H1 (cell line): ENCODE measurements around the gene SH2D2A. TPM values are rescaled to one million over a fixed set of nuclear protein-coding genes. Genes with fewer than 3 reads are reported as not detected.

Experiments used
- BACH1 ChIP-seq: IDR thresholded peaks from 2 replicates; pipeline ENCODE4 v1.6.1; 2012; ENCODE audit warnings: low read length, improper control_type of control experiment
- BCL11A ChIP-seq, 2 experiments: IDR thresholded peaks; one replicate each; pipeline ENCODE4 v1.6.1; 2011; ENCODE audit warnings: low read depth in 2 of 2, low read length in 2 of 2, mild to moderate bottlenecking in 2 of 2
- CBX8 ChIP-seq: fragments of 300-800, 300-1000 bp; sonication (generic); IDR thresholded peaks from 2 replicates; pipeline ENCODE4 v1.7.1; 2016; ENCODE audit warnings: low read depth, low read length, borderline replicate concordance
- CREB1 ChIP-seq: IDR thresholded peaks from 2 replicates; pipeline ENCODE4 v1.6.1; 2012; ENCODE audit warnings: inconsistent platforms
- CTBP2 ChIP-seq: IDR thresholded peaks from 2 replicates; pipeline ENCODE4 v1.7.0; 2011; ENCODE audit warnings: borderline replicate concordance, mild to moderate bottlenecking, moderate library complexity, mixed read lengths, low read length; ENCODE audit not compliant: insufficient read depth, insufficient read length
- HDAC2 ChIP-seq, 2 experiments: fragments of 300-600 bp in 1 of 2; sonication (generic) in 1 of 2; IDR thresholded peaks; 2 replicates each; pipeline ENCODE4 v1.6.1; 2011 to 2012; ENCODE audit warnings: low read depth in 2 of 2, low read length in 2 of 2, mild to moderate bottlenecking in 2 of 2, moderate library complexity in 2 of 2, borderline replicate concordance in 1 of 2, inconsistent platforms in 1 of 2
- HDAC6 ChIP-seq: IDR thresholded peaks from one replicate; pipeline ENCODE4 v1.7.1; 2012; ENCODE audit warnings: low read depth, mild to moderate bottlenecking, inconsistent platforms, low read length, moderate library complexity
- KDM4A ChIP-seq: IDR thresholded peaks from one replicate; pipeline ENCODE4 v1.7.1; 2012; ENCODE audit warnings: low read depth, mild to moderate bottlenecking, moderate library complexity, low read length, inconsistent platforms; ENCODE audit not compliant: severe bottlenecking
- KDM5A ChIP-seq: fragments of 200-600 bp; IDR thresholded peaks from 2 replicates; pipeline ENCODE4 v1.7.1; 2012; ENCODE audit warnings: mild to moderate bottlenecking, low read length, inconsistent platforms, mixed read lengths
- PHF8 ChIP-seq: fragments of 200-600 bp; sonication (generic); conservative IDR thresholded peaks from 2 replicates; pipeline ENCODE4 v1.7.1; 2012; ENCODE audit warnings: low read depth, mild to moderate bottlenecking, inconsistent platforms, low read length, moderate library complexity
- POLR2AphosphoS5 ChIP-seq: IDR thresholded peaks from 2 replicates; pipeline ENCODE4 v1.6.1; 2011; ENCODE audit warnings: low read depth, low read length
- RAD21 ChIP-seq, 2 experiments: IDR thresholded peaks in 1 of 2; conservative IDR thresholded peaks in 1 of 2; 2 replicates each; pipeline ENCODE4 v1.6.1; 2011; ENCODE audit warnings: low read depth in 2 of 2, low read length in 2 of 2, improper control_type of control experiment in 1 of 2, inconsistent platforms in 1 of 2, mild to moderate bottlenecking in 1 of 2, moderate library complexity in 1 of 2
- RNF2 ChIP-seq: fragments of 200-900, 300-1000 bp; sonication (generic); IDR thresholded peaks from 2 replicates; pipeline ENCODE4 v1.7.1; 2016; ENCODE audit warnings: borderline replicate concordance, low read depth, mild to moderate bottlenecking, antibody characterized with exemption, low read length; ENCODE audit not compliant: poor library complexity, severe bottlenecking; ENCODE audit errors: missing control alignments
- RXRA ChIP-seq: IDR thresholded peaks from 2 replicates; pipeline ENCODE4 v1.6.1; 2011; ENCODE audit warnings: low read depth, mild to moderate bottlenecking, low read length, moderate library complexity; ENCODE audit not compliant: insufficient read depth
- SAP30 ChIP-seq: fragments of 300-600 bp; sonication (generic); IDR thresholded peaks from 2 replicates; pipeline ENCODE4 v1.7.1; 2012; ENCODE audit warnings: low read length, moderate library complexity, mild to moderate bottlenecking, inconsistent platforms; ENCODE audit not compliant: insufficient read depth, insufficient replicate concordance
- SIRT6 ChIP-seq: IDR thresholded peaks from one replicate; pipeline ENCODE4 v1.7.1; 2012; ENCODE audit warnings: low read length, inconsistent platforms
- SP2 ChIP-seq: IDR thresholded peaks from 2 replicates; pipeline ENCODE4 v1.6.1; 2012; ENCODE audit warnings: mild to moderate bottlenecking, low read length, inconsistent platforms
- TAF1 ChIP-seq: IDR thresholded peaks from 2 replicates; pipeline ENCODE4 v1.6.1; 2011; ENCODE audit warnings: mild to moderate bottlenecking, low read depth, low read length
- TAF7 ChIP-seq: optimal IDR thresholded peaks from 2 replicates; pipeline ENCODE3; 2011; ENCODE audit warnings: low read depth, mild to moderate bottlenecking, inconsistent platforms, low read length, moderate library complexity, borderline replicate concordance
- TCF12 ChIP-seq: IDR thresholded peaks from 2 replicates; pipeline ENCODE4 v1.6.1; 2011; ENCODE audit warnings: low read depth, mild to moderate bottlenecking, low read length
- TEAD4 ChIP-seq: IDR thresholded peaks from 2 replicates; pipeline ENCODE4 v1.6.1; 2012; ENCODE audit warnings: low read depth, low read length, inconsistent platforms, mixed read lengths
- polyA plus RNA-seq, 7 experiments: library from polyadenylated mRNA; depleted of rRNA in 3 of 7; stranded (reverse) in 5 of 7; unstranded in 2 of 7; fragments of >200 nt in 5 of 7; fragments of 200-250 nt in 2 of 7; gene quantifications; 1 replicate in 5 of 7; 2 replicates in 1 of 7; 4 replicates in 1 of 7; pipeline versions ENCODE4 v1.2.1 to v1.2.3, GENCODE V29; 2011 to 2013; ENCODE audit warnings: missing spikeins in 2 of 7, mixed read lengths in 2 of 7
- total RNA-seq: library from RNA; stranded (reverse); fragmentation: NEBNext Ultra II Directional; extraction: Animal tissue kit (Norgen Biotek cat#: 25700); gene quantifications from 2 replicates; pipeline ENCODE4 v1.2.1, GENCODE V29; 2021
- TF ChIP-seq, protein P1 (sequence below): IDR thresholded peaks from 2 replicates; pipeline ENCODE4 v1.6.1; 2011; ENCODE audit warnings: low read length, improper control_type of control experiment

Gene SH2D2A
- total and polyA plus RNA-seq, 2 of the 8 experiments (the other 6 are each of a cell fraction or from before 2014, with no cell fraction given) = 3.3 to 7.9 TPM

DNA sequence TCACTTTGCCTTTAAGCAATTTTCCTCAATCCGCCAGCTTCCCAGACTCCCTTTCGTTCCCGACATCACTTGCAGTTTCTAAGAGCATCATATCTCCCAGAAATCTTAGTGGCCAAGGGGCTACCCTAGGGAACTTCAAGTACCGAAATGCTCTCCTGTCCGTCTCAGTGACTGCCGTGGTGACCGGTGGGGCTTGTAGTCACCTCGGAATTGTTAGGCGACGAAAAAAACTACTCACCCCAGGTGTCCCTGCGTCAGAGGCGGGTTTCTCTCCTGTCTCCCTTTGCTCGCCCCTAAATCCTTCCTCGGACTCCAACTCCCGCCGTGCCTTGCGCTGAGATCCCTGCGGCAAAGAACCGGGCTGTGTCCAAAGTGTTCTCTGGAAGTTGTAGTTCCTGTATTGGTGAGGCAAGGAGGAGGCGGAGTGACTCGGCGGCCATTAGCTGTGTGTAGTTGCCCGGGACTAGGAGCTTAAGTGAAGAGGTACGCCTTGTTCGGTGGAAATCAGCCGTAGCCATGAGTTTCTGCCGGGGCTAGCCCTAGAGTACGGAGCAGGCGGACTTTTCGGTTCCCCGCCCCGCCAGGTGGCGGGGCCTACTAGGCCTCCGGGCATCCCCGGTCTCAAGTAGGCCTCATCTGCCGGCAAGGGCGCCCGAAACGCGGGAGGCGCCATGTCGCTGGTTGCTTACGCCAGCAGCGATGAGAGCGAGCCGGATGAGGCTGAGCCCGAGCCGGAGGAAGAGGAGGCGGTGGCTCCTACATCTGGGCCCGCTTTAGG lies 49.4 kb downstream of the SH2D2A start, which contains the start of gene PRCC (continued):
- TF ChIP-seq KDM4A (peak; percentile 15), BACH1 (no peak), CBX8 (no peak), RAD21 (IDR thresholded peaks at IDR 0.05 in 1 of 2, conservative IDR thresholded peaks at IDR 0.05 in 1 of 2; ENCODE audit: low read depth in 2 of 2, low read length in 2 of 2) (no peak), SP2 (no peak), BCL11A (IDR thresholded peaks at IDR 0.05; ENCODE audit: low read depth in 2 of 2, low read length in 2 of 2) (no peak), RXRA (no peak), PHF8 (peak; percentile 99), CTBP2 (peak; percentile 35), POLR2AphosphoS5 (peak; percentile 82), TEAD4 (no peak), HDAC2 (IDR thresholded peaks at IDR 0.05; ENCODE audit: borderline replicate concordance in 1 of 2, low read depth in 2 of 2, low read length in 2 of 2) (peak; percentile 27 to 48; a peak in 1 of 4 replicates), SIRT6 (no peak), TAF1 (peak; percentile 78), KDM5A (no peak; the same call in 1 of the 2 replicates), SAP30 (no peak), RNF2 (no peak), TAF7 (peak; percentile 53), HDAC6 (no peak), CREB1 (peak; percentile 90), TCF12 (no peak)
- TF ChIP-seq, protein P1, sequence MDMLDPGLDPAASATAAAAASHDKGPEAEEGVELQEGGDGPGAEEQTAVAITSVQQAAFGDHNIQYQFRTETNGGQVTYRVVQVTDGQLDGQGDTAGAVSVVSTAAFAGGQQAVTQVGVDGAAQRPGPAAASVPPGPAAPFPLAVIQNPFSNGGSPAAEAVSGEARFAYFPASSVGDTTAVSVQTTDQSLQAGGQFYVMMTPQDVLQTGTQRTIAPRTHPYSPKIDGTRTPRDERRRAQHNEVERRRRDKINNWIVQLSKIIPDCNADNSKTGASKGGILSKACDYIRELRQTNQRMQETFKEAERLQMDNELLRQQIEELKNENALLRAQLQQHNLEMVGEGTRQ = no peak
